SIG-M5 treated with dmso at 0.1 percent for 504 hours (cell line): ENCODE results near the gene SLC43A2.
"Not testable (repeated sequence)": the region's sequence is repeated elsewhere in the genome, so short reads cannot be mapped to it uniquely, and the experiment has no call there.

Source experiments
- DNase-seq: peaks from one replicate; lab custom pipeline; 2025; ENCODE audit not compliant: unreplicated experiment; lab: John Stamatoyannopoulos, UW

Gene SLC43A2

GRCh38 chr17:1627982-1628855 lies at the start of gene SLC43A2:
SLC43A2 (minus strand) TSS chr17:1628834; CDS start chr17:1627874, 960 bp downstream.
- DNase-seq = peak; percentile 53

GRCh38 chr17:1676401-1676800 lies 47.8 kb upstream of the SLC43A2 start:
- no peak for DNase-seq

- no peak for DNase-seq
Observed at GRCh38 chr17:1673041-1673785, 44.6 kb upstream of the SLC43A2 start.

GRCh38 chr17:1663934-1664333 lies 35.3 kb upstream of the SLC43A2 start:
- not testable (repeated sequence) for DNase-seq

GRCh38 chr17:1661045-1661444 lies 32.4 kb upstream of the SLC43A2 start:
- no peak for DNase-seq

- no peak for DNase-seq
Observed at GRCh38 chr17:1658100-1658499, 29.5 kb upstream of the SLC43A2 start.

GRCh38 chr17:1653735-1654134 lies 25.1 kb upstream of the SLC43A2 start:
- no peak for DNase-seq

- DNase-seq = not testable (repeated sequence)
Observed at GRCh38 chr17:1652794-1653193, 24.2 kb upstream of the SLC43A2 start.

- no peak for DNase-seq
Observed at GRCh38 chr17:1651559-1651844, 22.9 kb upstream of the SLC43A2 start.

DNA sequence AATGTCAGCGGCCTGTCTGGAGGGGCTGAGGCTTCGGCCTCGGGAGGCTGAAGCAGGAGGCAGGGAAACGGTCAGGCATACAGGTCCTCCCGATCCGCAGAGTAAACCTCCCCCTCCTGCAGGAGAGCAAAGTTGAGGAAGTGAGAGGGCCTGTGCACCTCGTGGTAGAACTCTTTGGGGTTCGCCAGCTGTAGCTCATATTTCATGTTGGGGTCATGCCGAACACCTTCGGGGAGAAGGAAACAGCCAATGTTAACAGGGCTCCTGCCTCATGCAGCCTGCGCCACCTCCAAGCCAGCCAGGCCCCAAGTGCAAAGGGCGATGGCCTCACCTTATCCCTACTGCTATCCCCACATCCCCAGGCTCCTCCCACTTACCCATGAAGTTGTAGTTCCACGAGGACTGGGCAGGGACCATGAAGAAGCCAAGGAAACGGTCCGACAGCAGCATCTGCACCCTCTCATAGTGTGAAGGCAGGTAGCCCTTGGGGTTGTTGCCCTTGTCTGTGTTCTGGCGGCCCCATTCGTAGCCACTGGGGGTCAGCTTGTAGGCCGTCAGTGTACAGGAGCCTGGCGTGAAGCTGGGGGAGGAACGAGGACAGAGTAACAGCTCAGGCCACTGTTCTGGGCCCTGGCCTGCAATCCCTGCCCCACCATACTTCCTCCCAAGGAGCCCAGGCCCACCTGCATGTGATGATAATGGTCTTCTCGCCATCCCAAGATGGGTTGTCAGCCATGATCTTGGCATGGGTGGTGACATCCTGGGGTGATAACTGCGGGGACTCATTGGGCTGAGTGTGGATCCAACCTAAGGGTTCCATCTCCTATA lies 22.3 kb upstream of the SLC43A2 start:
- no peak for DNase-seq

DNA sequence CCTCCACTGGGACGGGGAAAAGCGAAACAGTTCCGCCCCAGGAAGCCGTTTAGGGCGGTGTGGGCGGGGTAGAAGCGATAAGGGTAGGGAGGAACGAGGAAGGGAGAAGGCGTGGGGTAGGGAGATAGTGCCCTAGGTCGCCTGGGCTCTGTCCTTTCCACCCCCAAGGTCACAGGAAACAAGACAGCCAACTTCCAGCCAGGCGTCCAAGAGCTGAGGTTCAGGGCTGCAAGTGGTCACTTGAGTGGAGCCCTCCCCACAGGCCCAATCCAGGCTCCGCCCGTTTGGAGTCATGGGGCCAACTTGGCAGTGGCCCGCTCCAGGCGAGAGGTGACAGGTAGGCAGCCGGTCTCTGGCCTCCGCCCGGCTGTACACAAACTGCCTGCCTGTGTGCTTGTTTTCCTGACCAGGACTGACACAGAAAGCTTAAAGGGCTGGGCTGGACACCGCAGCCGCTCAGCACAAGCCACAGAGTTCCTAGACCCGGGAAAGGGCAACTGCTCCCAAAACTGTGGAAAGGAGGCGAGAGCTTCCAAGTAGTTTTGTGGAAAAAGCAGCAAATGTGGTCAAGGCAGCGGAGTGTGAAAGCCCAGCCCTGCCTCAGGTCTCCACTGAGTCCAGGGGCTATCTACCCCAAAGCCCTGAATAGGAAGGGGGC lies 21.3 kb upstream of the SLC43A2 start, which contains the start of gene RILP:
TSS of gene RILP (minus strand) at position 23 of the 658 bp plus-strand sequence. CDS start 62 bp downstream, outside the sequence.
- DNase-seq = peak; percentile 61

GRCh38 chr17:1648963-1649843 lies 20.6 kb upstream of the SLC43A2 start:
- DNase-seq = peak; percentile 72

- DNase-seq = no peak
Observed at GRCh38 chr17:1648173-1648962, 19.7 kb upstream of the SLC43A2 start.

DNA sequence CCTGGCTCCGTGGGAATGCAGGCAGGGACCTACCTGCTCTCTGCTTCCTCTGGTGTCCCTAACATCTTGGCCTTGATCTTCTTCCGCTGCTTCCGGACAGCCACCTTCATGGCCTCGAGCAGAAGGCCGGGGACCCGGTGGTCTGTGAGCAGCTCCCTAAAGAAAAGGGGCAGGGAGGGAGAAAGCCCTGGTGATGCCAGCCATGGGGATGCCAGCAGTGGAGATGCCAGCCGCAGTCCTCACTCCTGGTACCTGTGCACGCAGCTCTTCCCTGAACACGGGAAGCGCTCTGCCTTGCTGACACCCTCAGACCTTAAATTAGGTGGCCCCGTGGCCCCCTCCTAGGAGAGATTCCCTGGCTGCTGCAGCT lies 19.2 kb upstream of the SLC43A2 start:
- DNase-seq = no peak

DNA sequence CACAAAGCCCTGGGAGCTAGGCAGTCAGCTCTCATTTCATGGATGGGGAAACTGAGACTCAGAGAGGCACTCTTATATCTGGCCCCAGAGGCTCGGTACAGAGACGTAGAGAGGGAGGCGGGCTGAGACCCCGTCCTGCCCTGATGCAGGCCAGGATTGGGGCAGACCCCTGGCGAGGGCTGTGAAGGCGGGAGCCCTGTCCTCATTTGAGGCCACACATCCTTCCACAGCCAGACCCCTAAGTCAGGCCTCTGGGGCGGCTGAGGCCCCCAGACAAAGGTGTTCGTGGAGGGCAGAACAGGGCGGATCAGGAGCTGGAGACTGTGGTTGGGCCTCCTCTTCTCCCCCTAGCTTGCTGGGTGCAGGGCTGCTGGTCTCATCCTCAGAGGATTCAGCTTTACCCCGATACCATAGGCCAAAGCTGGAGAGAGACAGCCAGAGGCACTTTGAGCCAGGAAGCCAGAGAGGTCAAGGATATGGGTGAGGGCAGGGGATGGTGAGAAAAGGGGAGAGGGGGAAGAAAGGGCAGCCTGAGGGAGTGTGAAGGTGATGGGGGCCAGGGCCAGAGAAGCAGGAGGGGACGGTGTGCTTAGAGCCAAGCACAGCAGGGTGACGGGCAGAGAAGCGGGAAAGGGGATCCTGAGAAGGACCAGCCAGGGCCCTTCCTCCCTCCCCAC lies 17.7 kb upstream of the SLC43A2 start:
- DNase-seq = no peak

DNA sequence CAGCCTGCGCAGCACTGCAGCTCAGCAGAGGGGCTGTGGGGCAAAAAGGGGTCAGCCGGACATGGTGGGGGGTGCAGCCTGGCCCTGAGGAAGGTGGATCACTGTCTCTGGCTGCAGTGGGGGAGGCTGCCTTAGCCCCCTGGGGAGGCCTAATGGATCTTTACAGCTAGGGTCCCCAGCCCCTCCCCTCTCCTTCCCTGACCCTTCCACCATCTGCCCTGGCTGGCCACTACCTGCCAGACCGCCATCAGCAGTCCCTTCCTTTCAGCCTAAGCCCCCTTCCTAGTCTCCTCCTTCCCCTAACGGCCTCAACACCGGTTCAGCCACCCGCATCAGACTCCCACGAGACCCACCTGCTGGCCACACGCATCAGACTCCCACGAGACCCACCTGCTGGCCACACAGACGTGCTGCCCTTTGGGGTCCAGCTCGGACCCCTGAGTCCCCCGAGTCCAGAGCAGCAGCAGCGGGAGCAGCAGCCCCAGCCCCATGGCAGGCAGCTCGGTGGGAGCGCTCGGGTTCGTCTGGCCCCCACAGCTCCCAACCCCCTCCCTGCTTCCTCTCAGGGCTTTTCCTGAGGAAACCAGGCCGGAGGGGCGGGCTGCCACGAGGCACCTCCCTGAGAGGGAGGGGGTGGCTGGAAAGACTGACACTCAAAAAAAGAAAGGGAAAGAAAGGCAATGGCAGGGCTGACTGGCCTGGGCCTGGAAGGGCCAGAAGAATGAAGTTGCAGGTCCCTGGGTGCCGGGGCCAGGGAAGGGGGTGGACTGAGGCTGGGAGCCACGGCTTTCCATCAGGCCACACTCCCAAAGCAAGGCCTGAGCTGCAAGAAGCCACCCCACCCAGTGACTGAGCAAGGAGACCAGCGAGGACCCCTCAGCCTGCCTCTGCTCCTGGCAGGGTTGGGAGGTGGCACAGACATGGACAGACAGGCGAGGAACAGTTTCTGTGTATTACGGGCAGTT lies 16.9 kb upstream of the SLC43A2 start, which contains the start of gene SCARF1:
TSS of gene SCARF1 (minus strand) at position 526 of the 965 bp plus-strand sequence. CDS start at position 491, 35 bp downstream.
- no peak for DNase-seq

DNA sequence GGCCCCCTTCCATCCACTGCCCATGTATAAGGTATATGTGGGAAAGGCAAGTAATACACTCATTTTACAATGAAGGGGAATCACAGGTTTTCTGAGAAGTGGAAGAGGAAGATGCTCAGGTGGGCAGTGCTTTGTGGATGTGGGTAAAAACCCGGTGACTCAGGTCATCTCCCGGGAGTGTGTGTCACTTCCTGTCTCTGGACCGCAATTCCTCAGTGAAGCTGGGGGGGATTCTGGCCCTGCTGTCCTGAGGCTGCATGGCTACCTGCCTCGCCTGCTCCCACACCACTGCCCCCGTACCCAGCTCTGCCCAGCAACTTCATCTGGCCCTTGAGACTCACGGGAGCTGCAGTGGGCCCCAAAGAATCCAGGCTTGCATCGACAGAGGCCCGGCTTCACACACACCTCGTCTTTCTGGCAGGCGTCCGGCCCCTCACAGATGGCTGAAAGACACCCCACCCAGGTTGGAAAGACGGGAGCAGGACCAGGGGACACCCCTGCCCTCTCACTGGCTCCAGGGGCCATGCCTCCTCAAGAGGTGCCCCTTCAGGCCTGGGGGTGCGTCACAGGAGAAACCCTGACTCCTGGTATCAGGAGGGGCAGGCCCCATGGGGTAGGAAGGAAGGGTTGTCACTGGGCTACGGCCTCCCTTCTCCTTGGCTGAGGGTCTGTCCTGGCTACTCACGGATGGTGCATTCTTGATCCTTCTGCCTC lies 16.0 kb upstream of the SLC43A2 start:
- DNase-seq = no peak
